DLD1 (cell line): Measurements from ENCODE around the gene SEMA3F.

ENCODE experiments used
- in situ Hi-C: cut with HindIII; loops from 2 replicates; pipeline ENCODE4 v1.10.0; 2017; ENCODE audit warnings: low sequenced_read_pairs

Gene SEMA3F

DNA sequence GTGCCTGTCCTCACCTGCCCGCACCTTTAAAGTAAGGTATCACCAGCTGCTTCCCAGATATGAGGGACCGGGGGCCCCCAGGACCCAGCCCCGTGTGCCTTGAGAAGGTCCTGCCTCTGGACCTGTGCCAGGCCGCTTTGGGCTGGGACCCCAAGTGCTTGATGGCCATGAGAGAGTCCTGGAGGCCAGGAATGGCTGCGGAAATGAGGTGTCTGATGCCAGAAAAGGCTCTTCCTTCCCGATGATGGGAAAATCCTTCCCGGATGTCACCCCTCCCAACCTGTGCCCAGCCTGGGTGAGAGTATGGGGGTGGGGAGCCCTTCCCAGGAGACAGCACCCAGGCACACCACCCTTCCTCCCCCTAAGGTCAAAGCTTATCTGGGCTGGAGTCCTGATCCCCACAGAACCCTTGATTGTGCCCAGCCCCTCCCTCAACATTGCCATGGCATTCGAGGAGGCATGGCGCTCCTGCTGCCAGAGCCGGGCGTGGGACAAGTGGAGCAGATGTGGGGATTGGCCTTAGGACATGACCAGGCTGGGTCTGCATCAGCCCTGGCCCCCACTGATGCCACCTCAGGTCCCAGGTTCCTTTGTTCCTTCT, 14.2 kb downstream of the SEMA3F start:
- in situ Hi-C loops: no loop called here

DNA sequence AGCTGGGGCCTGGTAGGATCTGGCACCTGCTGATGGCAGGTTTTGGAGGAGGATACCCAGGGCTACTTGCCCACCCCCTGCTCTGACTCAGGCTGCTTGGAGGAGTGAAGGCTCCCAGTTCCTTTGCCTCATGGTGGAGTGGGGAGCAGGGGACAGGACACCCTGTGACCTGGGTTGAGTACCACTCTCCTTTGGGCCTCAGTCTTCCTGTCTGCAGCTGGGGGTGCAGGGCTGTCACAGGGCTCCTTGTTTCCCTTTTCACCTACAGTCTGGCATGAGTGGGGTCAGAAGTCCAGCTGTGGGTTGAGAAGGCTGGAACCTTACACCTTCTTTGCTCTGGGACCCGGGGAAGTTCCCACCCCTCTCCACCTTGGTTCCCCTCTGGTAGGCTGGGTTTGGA, 14.7 kb downstream of the SEMA3F start:
- in situ Hi-C loops: no loop called here

DNA sequence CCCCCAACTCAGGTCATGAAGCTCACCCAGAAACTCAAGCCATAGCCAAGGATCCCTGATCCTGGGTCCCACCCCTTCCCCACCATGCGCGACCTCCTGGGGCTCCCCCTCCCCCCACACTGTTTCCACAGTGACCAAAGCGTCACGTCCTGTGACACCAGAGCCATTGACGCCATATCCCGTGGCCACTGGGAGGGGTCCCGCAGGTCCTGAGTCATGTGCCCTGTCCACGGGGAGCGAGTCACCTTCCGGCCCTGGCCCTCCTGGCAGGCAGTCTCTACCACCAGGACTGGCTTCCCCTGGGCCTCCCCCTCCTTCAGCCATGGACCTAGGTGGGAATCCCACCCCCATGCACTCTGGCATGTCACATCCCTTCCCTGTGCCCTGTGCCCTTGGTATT, 15.6 kb downstream of the SEMA3F start:
- in situ Hi-C loops: no loop called here

GRCh38 chr3:50171540-50172301, 16.6 kb downstream of the SEMA3F start:
- in situ Hi-C loops: no loop called here

GRCh38 chr3:50172626-50173220, 17.6 kb downstream of the SEMA3F start:
- in situ Hi-C loops: no loop called here

DNA sequence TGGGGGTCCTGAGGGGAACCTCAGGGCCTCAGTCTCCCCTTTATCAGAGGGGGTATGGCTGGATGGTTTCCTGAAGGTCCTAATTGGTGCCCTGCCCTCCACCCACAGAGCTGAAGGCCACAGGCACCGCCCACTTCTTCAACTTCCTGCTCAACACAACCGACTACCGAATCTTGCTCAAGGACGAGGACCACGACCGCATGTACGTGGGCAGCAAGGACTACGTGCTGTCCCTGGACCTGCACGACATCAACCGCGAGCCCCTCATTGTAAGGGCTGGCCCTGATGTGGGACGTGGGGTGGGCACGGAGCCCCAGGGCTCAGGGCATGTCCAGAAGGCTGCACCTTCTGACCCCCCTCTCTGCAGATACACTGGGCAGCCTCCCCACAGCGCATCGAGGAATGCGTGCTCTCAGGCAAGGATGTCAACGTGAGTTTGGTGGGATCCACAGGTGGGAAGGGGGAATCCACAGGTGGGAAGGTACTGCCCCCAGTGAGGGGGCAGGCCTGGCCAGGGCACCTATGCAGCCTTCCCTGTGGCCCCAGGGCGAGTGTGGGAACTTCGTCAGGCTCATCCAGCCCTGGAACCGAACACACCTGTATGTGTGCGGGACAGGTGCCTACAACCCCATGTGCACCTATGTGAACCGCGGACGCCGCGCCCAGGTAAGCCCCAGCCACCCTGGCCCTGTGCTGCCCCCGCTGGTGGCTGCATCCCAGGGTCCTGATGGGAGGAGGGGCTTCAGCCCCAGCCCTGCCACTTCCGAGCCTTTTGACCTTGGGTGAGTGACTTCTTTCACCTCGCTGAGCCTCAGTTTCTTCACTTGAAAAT, 18.8 kb downstream of the SEMA3F start:
- in situ Hi-C loops: no loop called here

GRCh38 chr3:50174517-50174895, 19.4 kb downstream of the SEMA3F start:
- in situ Hi-C loops: no loop called here

DNA sequence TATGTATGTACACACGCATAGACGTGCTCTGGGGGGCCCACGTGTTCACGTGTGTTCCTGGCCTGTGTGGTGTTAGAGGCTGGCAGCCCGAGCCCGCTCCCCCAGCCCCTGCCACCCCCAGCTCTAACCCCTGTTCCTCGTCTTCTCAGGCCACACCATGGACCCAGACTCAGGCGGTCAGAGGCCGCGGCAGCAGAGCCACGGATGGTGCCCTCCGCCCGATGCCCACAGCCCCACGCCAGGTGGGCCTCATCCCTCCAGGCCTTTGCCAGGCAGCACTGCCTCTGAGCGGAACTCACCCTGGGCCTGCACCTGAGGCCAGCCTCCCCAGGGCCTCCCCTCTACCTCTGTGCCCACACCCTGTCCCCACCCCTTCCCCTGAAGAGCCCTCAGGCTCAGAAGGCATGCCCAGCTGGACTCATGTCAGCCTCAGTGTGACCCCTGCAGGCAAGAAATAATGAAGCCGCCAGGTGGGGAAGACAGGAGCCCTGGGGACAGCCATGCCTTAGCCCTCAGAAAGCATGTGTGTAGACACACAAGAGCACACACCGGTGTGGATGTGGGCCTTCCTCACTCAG, 19.9 kb downstream of the SEMA3F start:
- in situ Hi-C loops: loop anchor here (25.0 kb wide), 1 partner anchor 613 kb away; the partner anchor contains the start of gene BSN

DNA sequence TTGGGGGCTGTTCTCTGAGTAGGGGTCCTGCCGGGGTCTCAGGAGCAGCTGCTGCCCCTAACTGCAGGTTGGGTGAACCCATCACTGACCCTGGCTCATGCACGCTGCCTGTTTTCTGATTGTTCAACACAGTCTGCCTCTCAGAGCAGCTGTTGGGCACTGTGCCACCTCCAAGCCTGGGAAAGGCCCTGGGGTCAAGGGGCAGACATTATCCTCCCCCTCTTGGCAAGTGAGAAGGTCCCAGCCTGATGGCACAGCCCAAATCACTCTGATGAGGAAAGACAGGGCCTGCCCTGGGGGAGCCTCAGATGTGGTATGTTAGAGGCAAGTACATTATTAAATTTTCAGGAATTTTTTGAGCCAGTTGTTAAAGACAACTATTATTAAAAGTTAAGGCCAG, 22.2 kb downstream of the SEMA3F start:
- in situ Hi-C loops: loop anchor here (25.0 kb wide), 1 partner anchor 615 kb away; the partner anchor contains the start of gene BSN

- in situ Hi-C loops: loop anchor here (5.0 to 25.0 kb wide), 3 partner anchors 63 to 617 kb away; partner anchors contain the start of gene BSN
Observed at GRCh38 chr3:50179710-50180109, 24.6 kb downstream of the SEMA3F start.

DNA sequence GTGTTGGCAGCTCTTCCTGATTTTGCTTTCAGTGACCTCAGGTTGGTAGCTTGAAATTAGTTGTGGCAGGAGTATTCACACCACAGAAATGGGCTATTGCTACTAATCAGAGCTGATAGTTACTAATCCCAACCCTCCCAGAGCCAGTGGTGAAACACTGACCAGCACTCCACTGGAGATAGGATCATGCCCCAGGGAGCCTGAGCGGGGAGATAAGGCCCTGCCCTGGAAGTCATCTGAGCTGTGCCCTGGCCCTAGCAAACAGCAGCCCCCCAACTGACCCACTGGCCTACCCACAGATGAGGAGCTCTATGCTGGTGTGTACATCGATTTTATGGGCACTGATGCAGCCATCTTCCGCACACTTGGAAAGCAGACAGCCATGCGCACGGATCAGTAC, 26.9 kb downstream of the SEMA3F start:
- in situ Hi-C loops: loop anchor here (5.0 to 25.0 kb wide), 3 partner anchors 60 to 620 kb away; partner anchors contain the start of gene BSN

GRCh38 chr3:50182533-50183099, 27.5 kb downstream of the SEMA3F start:
- in situ Hi-C loops: loop anchor here (5.0 to 25.0 kb wide), 3 partner anchors 60 to 620 kb away; partner anchors contain the start of gene BSN

DNA sequence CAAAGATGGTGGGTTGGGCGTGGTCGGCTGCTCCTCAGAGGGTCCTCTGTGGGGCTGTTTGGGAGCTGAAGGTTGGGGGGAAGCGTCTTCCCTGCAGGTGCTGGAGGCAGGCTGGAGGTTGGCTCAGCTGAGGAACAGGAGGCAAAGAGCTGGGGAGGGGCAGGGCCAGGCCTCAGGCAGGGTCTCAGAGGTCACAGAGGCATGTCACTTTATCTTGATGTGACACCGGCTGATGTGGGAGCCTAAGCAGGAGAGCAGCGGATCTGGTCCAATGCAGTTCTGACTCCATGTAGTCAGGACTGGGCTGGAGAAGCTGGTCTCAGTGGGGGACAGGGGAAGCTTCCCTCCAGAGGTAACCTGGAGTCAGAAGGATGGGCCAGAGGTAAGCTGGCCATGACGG, 28.6 kb downstream of the SEMA3F start:
- in situ Hi-C loops: loop anchor here (5.0 to 25.0 kb wide), 3 partner anchors 59 to 621 kb away; partner anchors contain the start of gene BSN

GRCh38 chr3:50184242-50184978, 29.3 kb downstream of the SEMA3F start:
- in situ Hi-C loops: loop anchor here (5.0 to 25.0 kb wide), 3 partner anchors 58 to 622 kb away; partner anchors contain the start of gene BSN

DNA sequence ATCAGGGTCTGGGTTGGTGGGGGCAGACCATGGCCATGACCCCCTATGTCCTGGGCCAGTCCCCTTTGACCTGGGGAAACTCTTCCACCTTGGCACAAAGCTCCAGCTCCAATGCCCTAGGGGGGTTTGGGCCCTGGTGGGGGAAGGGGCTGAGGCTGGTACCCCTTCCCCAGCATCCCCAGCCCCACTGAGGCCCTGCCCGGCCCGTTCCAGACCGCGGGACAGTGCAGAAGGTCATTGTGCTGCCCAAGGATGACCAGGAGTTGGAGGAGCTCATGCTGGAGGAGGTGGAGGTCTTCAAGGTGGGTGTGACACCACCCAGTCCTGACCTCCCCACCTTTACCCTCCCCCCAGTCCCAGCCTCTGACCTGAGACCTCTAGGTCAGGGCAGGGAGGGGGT, 30.1 kb downstream of the SEMA3F start:
- in situ Hi-C loops: loop anchor here (10.0 to 25.0 kb wide), 2 partner anchors 70 to 623 kb away; partner anchors contain the start of gene BSN

DNA sequence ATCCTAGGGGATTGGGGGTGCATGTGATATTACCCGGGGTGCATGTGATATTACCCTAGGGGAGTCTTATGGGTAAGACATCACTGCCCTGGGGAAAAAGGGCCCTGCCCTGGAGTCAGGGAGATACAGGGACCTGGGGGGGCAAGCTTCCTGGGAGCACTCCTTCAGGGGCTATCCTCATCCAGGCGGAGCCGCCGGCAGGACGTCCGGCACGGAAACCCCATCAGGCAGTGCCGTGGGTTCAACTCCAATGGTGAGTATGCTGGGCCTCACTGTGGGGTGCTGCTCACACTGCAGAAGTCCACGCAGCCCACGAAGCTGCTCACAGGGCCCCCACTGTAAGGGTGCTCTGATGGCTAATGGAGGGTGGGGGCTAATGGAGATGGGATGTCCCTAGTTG, 31.0 kb downstream of the SEMA3F start:
- in situ Hi-C loops: loop anchor here (10.0 to 25.0 kb wide), 2 partner anchors 71 to 624 kb away; partner anchors contain the start of gene BSN

- in situ Hi-C loops: loop anchor here (10.0 to 25.0 kb wide), 2 partner anchors 73 to 625 kb away; partner anchors contain the start of gene BSN
Observed at GRCh38 chr3:50187750-50188149, 32.6 kb downstream of the SEMA3F start.

GRCh38 chr3:50189274-50189673, 34.1 kb downstream of the SEMA3F start:
- in situ Hi-C loops: loop anchor here (10.0 to 25.0 kb wide), 2 partner anchors 74 to 627 kb away; partner anchors contain the start of gene BSN

GRCh38 chr3:50189989-50190388, 34.9 kb downstream of the SEMA3F start:
- in situ Hi-C loops: loop anchor here (10.0 to 25.0 kb wide), 2 partner anchors 75 to 628 kb away; partner anchors contain the start of gene BSN
